NCI-H2227 (cell line): ENCODE data around the gene HBA2.
"Not testable (repeated sequence)": the region's sequence is repeated elsewhere in the genome, so short reads cannot be mapped to it uniquely, and the experiment has no call there.

ENCODE experiments used
- DNase-seq: peaks from one replicate; lab custom pipeline; 2025; ENCODE audit not compliant: unreplicated experiment; lab: John Stamatoyannopoulos, UW

HBA2 gene

GRCh38 chr16:191831-192230 lies 19.2 kb downstream of the HBA2 start:
- DNase-seq: no peak

- no peak for DNase-seq
Measured at GRCh38 chr16:192686-193085, 20.0 kb downstream of the HBA2 start.

- DNase-seq: no peak
Measured at GRCh38 chr16:193441-193840, 20.8 kb downstream of the HBA2 start.

- no peak for DNase-seq
Measured at GRCh38 chr16:194516-194915, 21.8 kb downstream of the HBA2 start.

- DNase-seq: no peak
Measured at GRCh38 chr16:200388-200787, 27.7 kb downstream of the HBA2 start.

- DNase-seq: no peak
Measured at GRCh38 chr16:203246-203645, 30.6 kb downstream of the HBA2 start.

- not testable (repeated sequence) for DNase-seq
Measured at GRCh38 chr16:204046-204445, 31.4 kb downstream of the HBA2 start.

- not testable (repeated sequence) for DNase-seq
Measured at GRCh38 chr16:209359-209758, 36.7 kb downstream of the HBA2 start.

- not testable (repeated sequence) for DNase-seq
Measured at GRCh38 chr16:211631-212180, 39.0 kb downstream of the HBA2 start.

- no peak for DNase-seq
Measured at GRCh38 chr16:212999-213398, 40.3 kb downstream of the HBA2 start.

GRCh38 chr16:220021-220420 lies 47.3 kb downstream of the HBA2 start:
- no peak for DNase-seq
